HG03520 (cell line): Measurements from ENCODE around the gene NSD1.
"Not testable (repeated sequence)": the region's sequence is repeated elsewhere in the genome, so short reads cannot be mapped to it uniquely, and the experiment has no call there.

Experiments
- ATAC-seq: cut with Tn5 transposase; IDR thresholded peaks from one replicate; pipeline ENCODE4 v1.9.1; 2021; ENCODE audit warnings: mild to moderate bottlenecking, moderate library complexity; ENCODE audit not compliant: unreplicated experiment

NSD1 gene

DNA sequence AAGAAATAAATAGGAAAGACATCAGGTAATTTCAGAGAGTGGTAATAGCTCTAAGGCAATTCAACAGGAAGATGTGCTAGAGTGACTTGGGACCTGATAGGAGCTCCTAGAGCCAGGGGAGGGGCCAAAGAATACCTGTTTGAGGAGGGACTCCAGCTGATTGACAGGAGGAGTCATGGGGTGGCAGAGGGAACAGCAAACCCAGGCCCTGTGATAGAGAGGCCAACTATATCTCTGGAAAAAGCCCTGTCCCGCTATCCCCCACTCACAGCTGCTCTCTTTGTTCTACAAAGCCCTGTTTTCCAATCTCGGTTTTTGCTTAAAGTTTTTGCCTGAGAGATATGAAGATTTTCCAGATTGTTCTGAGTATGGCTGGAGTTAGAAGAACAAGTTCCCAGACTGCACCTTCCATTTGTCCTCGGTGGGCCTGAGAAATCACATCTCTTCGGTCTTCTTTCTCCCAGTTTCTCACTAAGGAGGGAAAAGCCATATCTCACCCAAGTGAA is 9.0 kb upstream of the NSD1 start:
- ATAC-seq: peak; percentile 44

DNA sequence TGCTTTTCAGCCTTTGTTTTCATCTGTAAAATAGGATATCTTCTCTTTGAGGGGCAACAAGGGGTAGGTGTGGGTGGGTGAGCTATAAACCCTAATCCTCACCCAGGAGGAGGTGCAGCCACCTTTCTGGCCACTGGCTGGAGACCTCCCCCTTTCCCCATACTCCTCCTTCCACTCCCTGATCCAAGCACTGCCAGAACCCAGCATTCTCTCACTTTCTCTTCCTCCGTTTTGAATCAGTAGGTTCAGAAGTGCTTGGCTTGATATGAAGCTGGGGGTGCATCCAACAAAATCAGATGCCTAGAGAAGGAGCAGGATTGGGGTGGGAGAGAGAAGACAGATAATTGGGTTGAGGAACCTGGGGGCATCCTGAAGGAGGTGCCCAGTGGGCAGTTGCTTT is 6.8 kb upstream of the NSD1 start:
- ATAC-seq: no peak

- no peak for ATAC-seq
Observed at GRCh38 chr5:177128551-177128981, 5.0 kb upstream of the NSD1 start.

DNA sequence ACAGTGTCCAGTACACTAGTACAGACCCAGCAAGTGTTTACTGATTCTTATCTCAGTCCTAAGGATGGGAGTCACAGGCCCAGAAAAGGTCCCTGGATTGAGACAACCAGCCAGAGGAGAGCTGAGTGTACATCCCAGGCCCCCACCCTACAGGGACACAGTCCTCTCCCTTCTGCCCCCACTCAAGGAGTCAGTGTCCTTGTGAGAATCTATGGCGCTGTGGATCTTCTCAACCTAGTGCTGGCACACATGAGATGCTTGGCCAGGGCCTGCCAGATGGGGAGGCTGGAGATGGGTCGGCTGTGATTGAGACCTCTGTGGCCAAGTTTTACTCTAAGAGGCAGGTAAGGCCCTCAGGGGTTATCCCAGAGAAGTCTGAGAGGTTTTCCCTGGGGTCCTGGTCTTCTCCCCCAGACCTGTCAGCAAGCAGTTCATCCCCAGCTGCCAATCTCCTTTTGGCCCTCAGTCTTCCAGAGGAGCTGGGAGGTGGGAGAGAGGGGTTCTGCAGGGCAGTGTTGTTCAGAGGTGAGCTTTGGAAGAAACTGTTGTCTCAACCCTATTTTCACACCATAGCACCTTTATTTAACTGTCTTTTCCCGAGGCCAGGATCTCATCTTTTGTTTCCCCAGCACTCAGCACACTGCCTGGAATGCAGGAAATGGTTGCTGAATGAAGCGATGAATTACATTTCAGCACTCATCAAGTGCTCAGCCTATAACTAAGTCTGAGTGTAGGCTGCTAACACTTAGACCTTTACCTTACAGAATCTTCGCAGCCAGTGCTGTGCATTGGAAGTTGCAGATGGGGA is 3.2 kb upstream of the NSD1 start:
- no peak for ATAC-seq

DNA sequence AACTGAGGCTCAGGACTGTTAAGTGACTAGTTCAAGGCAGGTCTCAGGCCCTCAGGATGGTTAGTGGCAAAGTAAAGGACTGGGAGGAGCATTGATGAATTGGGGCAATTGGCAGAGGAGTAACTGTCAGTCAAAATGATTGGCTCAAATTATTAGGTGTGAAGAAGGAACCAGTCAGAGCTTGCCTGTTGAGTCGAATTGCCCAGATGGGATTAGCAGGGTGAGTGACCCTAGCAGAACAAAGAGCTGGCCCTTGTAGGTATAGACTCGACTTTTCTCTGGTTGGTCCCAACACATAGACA is 2.6 kb upstream of the NSD1 start:
- ATAC-seq: no peak

GRCh38 chr5:177131352-177132135 is 2.0 kb upstream of the NSD1 start:
- ATAC-seq: no peak

- peak; percentile 3 for ATAC-seq
Observed at GRCh38 chr5:177132136-177133095, 1.2 kb upstream of the NSD1 start.

DNA sequence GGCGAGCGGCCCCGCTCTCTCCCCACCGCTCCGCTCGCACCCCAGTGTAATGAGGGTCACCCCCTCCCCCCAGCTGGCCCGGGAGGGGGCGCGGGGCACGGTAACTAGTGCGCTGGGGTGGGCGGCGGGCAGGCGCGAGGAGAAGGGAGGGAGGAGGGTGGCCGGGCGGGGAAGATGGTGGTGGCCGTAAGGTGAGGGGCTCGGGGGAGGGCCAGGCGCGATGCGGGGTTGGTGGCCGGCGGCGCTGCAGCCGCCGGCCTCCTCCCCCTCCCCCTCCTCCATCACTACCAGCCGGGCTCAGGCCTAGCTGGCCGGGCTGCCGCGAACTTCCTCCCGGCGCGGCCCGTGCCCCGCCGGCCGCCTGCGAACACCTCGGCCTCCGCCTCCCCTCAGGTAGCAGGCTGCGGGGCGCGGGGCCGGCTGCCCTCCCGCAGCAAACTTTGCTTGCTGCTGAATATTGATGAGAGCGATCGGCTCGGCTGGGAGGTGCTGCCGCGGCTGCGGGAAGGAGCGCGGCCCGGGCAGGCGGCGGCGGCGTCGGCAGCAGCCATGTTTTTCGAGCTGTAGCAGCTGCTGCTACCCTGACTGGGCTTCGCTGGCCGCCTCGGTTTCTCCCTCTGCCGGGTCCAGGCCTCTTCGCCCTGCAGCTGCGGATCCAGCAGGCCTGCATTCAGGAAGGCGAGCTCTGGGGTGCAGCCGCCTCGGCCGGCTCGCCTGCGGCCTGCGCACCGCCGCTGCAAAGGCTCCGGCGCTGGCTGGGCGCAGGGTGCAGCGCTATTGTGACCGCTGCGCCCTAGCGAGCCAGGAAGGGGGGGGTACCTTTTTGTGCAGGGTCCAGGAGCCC is 502 bp downstream of the NSD1 start:
- peak; percentile 16 for ATAC-seq

DNA sequence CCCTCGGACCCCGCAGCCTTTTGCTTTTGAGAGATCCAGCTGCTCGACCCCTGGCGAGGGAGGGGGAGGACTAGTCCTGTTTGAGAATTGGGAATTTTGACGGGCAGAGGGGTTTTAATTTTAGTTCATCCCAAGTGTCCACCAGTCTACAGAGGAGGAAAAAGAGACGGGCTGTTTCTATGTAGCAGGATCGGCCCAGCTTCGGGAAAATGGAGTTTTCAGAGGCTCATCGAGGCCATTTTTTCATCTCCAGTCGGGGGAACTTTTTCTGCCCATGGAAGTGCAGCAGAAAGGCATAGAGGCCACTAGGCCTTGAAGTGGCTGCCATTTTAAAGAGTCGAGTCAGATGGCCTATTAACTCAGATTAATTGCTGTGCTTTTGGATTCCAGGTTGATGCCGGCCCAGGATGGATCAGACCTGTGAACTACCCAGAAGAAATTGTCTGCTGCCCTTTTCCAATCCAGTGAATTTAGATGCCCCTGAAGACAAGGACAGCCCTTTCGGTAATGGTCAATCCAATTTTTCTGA is 1.2 kb downstream of the NSD1 start:
- no peak for ATAC-seq

- ATAC-seq: no peak
Observed at GRCh38 chr5:177140312-177140711, 6.7 kb downstream of the NSD1 start.

DNA sequence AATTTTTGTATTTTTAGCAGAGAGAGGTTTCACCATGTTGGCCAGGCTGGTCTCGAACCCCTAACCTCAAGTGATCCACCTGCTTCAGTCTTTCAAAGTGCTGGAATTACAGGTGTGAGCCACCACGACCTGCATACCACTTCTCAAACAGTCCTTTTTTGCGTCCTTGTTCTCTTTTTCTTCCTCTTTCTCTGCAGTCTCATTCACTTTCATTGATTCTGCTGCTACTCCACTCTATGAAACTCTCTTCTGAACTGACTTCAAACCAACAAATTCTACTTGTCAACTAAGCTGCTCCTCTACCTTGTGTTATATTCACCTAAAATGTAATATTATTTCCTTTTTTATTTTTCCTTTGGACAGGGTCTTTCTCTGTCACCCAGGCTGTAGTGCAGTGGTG is 7.9 kb downstream of the NSD1 start:
- ATAC-seq: no peak

- ATAC-seq: no peak
Observed at GRCh38 chr5:177142098-177142611, 8.6 kb downstream of the NSD1 start.

GRCh38 chr5:177142778-177143177 is 9.2 kb downstream of the NSD1 start:
- no peak for ATAC-seq

- ATAC-seq: no peak
Observed at GRCh38 chr5:177146891-177147638, 13.5 kb downstream of the NSD1 start.

- not testable (repeated sequence) for ATAC-seq
Observed at GRCh38 chr5:177150061-177150460, 16.5 kb downstream of the NSD1 start.

DNA sequence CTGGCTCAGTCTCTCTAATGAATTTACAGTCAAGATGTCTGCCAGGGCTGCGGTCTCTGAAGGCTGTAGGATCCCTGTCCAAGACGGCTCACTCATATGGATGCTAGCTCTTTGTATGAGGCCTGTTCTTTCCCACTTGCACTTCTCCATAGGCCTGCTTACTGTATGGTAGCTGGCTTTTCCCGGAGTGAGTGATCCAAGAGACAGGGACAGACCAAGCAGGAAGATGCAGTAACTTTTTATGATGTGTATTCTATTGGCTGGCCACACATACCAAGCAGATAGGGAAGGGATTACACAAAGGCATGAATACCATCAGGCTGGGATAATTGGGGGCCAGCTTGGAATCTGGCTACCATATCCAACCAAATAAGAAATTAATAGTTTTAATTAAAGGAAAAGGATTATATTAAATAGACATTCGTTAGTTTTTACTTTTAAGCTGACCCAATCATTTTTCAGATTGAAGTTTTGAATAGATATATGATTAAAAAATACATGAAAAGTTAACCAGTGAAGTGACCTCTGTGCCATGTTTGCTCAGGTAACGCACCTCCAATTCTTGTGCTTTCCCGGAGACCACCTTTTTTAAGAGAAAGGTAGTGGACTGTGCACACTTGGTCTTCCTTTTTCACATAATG is 20.6 kb downstream of the NSD1 start:
- ATAC-seq: no peak

GRCh38 chr5:177162379-177162778 is 28.8 kb downstream of the NSD1 start:
- no peak for ATAC-seq

DNA sequence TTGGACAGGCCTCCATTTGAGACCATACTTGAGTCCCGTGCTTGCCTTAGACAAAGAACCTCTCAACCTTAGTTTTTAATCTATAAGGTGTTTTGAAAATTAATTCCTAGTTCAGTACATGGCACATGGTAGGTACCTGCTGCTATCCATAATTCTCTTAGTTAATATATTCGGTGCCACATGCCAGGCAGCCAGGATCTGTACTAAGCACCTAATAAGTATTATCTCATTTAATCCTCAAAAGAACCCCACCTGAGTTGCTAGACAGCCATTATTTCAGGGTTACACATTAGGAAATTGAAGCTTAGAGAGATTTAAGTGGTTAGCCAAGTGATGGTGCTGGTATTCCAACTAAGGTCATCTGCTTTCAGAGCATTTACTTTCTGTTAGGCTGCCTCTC is 29.9 kb downstream of the NSD1 start:
- no peak for ATAC-seq
